ENCODE results near the gene HHIPL1. TPM values are rescaled to one million over a fixed set of nuclear protein-coding genes. Genes with fewer than 3 reads are reported as not detected.

Gene HHIPL1
- total RNA-seq, 1 experiment from 2014 or later = 2.6 TPM

GRCh38 chr14:99630202-99630601 lies 14.7 kb upstream of the HHIPL1 start:
- H3K79me2 ChIP-seq (ENCODE audit: insufficient read depth, low read length) = no peaks in the 10 kb centered on the region
- Mint-ChIP-seq H3K36me3 (ENCODE audit: insufficient read depth in 1 of 3, low read depth in 3 of 3) (no peaks in the 10 kb centered on the region), H3K27ac (peak overlapping the region in 1 of 3 experiments; percentile 25; a peak in 2 of 7 replicates), H3K27me3 (ENCODE audit: low read depth) (peaks cover 11% of the 10 kb centered on the region), H3K4me1 (peaks cover 10 to 15% of the 10 kb centered on the region in 2 experiments), H3K4me3 (no peak overlapping the region), H3K9me3 (no peaks in the 10 kb centered on the region)
- no peak overlapping the region for H2BK20ac ChIP-seq (ENCODE audit: low read depth, low read length, poor library complexity, severe bottlenecking)
- no peak overlapping the region for H3K27ac ChIP-seq (ENCODE audit: insufficient read length, low read depth, low read length)
- no peak overlapping the region for H3K18ac ChIP-seq (ENCODE audit: insufficient read length, low read depth, low read length)
- H2BK12ac ChIP-seq (ENCODE audit: insufficient read length, low read depth, low read length) = no peak overlapping the region
- DNase-seq = peak; percentile 54
- no peak overlapping the region for H2BK120ac ChIP-seq (ENCODE audit: low read depth, low read length, poor library complexity, severe bottlenecking)
- no peak overlapping the region for H4K5ac ChIP-seq (ENCODE audit: insufficient read length, low read depth, low read length)
- H2BK5ac ChIP-seq (ENCODE audit: insufficient read length, low read length) = no peak overlapping the region
- H3K9ac ChIP-seq (ENCODE audit: extremely low read depth, insufficient read length, low read length) = no peak overlapping the region
- no peaks in the 10 kb centered on the region for H3K9me3 ChIP-seq (ENCODE audit: control insufficient read depth, low read depth, low read length)
- H4K20me1 ChIP-seq (ENCODE audit: control insufficient read depth, insufficient read depth, insufficient read length) = no peaks in the 10 kb centered on the region
- H2AFZ ChIP-seq (ENCODE audit: low read length) = no peak overlapping the region
- no peaks in the 10 kb centered on the region for H3K79me1 ChIP-seq (ENCODE audit: insufficient read depth, low read depth, low read length, poor library complexity, severe bottlenecking)
- H3K14ac ChIP-seq (ENCODE audit: insufficient read depth, low read length) = no peak overlapping the region
- no peak overlapping the region for H3K4ac ChIP-seq (ENCODE audit: low read depth, low read length)
- H2BK15ac ChIP-seq (ENCODE audit: low read depth, low read length) = no peak overlapping the region
- no peak overlapping the region for H3K56ac ChIP-seq (ENCODE audit: insufficient read length, low read depth, low read length)
- WGBS (ENCODE audit: extremely low coverage, insufficient read length, low lambda C conversion rate) = no CpG with 5 or more reads among the region's 8 CpGs
- no peaks in the 10 kb centered on the region for H3K23me2 ChIP-seq (ENCODE audit: insufficient read length, low read depth, low read length, poor library complexity, severe bottlenecking)
- TF ChIP-seq, protein P1, sequence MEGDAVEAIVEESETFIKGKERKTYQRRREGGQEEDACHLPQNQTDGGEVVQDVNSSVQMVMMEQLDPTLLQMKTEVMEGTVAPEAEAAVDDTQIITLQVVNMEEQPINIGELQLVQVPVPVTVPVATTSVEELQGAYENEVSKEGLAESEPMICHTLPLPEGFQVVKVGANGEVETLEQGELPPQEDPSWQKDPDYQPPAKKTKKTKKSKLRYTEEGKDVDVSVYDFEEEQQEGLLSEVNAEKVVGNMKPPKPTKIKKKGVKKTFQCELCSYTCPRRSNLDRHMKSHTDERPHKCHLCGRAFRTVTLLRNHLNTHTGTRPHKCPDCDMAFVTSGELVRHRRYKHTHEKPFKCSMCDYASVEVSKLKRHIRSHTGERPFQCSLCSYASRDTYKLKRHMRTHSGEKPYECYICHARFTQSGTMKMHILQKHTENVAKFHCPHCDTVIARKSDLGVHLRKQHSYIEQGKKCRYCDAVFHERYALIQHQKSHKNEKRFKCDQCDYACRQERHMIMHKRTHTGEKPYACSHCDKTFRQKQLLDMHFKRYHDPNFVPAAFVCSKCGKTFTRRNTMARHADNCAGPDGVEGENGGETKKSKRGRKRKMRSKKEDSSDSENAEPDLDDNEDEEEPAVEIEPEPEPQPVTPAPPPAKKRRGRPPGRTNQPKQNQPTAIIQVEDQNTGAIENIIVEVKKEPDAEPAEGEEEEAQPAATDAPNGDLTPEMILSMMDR (conservative IDR thresholded peaks at IDR 0.05) = no peak
- no peak overlapping the region for H2AK5ac ChIP-seq (ENCODE audit: insufficient read length, low read length)
- H3K27me3 ChIP-seq (ENCODE audit: insufficient read depth, low read length) = no peaks in the 10 kb centered on the region
- no peak overlapping the region for H3T11ph ChIP-seq (ENCODE audit: low read length)
- no peak overlapping the region for H4K91ac ChIP-seq (ENCODE audit: insufficient read length, low read depth, low read length)
- H3K4me2 ChIP-seq (ENCODE audit: insufficient read depth, insufficient read length, low read length) = no peak overlapping the region
- H3K23ac ChIP-seq (ENCODE audit: insufficient read length, low read depth, low read length) = no peak overlapping the region
- no peaks in the 10 kb centered on the region; the same call in 1 of the 2 replicates for H3K4me1 ChIP-seq (ENCODE audit: insufficient read depth, low read length)
- no peak overlapping the region for H4K8ac ChIP-seq (replicated peaks; ENCODE audit: insufficient read length, low read depth, low read length)

Data from H9 (cell line).